ENCODE results near the gene TMEM120A. TPM values are rescaled to one million over a fixed set of nuclear protein-coding genes. Genes with fewer than 3 reads are reported as not detected.

The TMEM120A gene
- total and polyA plus RNA-seq, 2 donors from 2014 or later, result 47.0 to 141 TPM

DNA sequence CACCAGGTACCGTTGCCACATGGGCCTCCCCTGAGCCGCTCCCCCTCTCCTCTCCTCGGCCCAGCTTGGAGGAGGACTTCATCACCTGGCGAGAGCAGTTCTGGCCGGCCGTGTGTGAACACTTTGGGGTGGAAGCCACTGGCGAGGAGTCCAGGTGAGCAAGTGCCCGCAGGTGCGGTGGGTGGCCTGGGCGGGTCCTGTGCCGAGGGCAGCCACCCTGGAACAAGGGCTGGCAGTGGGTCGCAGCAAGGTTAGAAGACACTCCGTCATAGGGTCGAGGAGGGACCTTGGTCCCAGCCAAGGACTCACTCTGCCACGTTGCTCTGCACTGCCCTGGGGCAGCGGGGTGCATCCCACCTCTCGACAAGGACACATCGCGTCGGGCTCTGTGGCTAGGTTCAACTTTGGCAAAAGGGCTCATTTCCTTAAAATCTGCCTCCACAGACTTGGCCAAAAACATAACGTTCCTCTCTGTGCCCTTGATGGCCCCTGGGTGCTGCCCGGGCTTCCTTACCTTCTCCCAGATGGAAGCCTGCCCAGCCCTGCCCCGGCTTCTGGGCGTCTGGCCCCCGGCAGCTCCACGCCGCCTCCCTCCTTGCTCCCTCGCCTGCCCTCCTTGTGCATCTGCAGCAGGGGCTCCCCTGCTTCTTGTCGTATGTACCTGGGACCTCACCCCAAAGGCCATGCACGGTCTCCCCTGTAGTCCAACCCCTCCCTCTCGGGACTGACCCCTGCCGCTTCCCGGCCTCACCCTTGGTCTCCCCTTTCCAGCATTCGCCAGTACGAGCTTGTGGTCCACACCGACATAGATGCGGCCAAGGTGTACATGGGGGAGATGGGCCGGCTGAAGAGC, 12.7 kb downstream of the TMEM120A start:
- DNase-seq, result peak in 1 of 5 donors; percentile 76
- H3K9me3 ChIP-seq (ENCODE audit: control insufficient read depth in 2 of 3, insufficient read depth in 1 of 3, low read length in 3 of 3), result no peaks in the 10 kb centered on the region
- H3K36me3 ChIP-seq (ENCODE audit: control insufficient read depth in 2 of 3, insufficient read depth in 3 of 3, low read length in 3 of 3), result peaks cover 0 to 21% (median 10%) of the 10 kb centered on the region in 3 donors
- TF ChIP-seq, protein P1, sequence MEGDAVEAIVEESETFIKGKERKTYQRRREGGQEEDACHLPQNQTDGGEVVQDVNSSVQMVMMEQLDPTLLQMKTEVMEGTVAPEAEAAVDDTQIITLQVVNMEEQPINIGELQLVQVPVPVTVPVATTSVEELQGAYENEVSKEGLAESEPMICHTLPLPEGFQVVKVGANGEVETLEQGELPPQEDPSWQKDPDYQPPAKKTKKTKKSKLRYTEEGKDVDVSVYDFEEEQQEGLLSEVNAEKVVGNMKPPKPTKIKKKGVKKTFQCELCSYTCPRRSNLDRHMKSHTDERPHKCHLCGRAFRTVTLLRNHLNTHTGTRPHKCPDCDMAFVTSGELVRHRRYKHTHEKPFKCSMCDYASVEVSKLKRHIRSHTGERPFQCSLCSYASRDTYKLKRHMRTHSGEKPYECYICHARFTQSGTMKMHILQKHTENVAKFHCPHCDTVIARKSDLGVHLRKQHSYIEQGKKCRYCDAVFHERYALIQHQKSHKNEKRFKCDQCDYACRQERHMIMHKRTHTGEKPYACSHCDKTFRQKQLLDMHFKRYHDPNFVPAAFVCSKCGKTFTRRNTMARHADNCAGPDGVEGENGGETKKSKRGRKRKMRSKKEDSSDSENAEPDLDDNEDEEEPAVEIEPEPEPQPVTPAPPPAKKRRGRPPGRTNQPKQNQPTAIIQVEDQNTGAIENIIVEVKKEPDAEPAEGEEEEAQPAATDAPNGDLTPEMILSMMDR (IDR thresholded peaks at IDR 0.05; ENCODE audit: borderline replicate concordance, extremely low read depth, insufficient read depth), result no peak
- H3K4me1 ChIP-seq (ENCODE audit: control insufficient read depth in 2 of 3, insufficient read depth in 2 of 3, low read depth in 1 of 3, low read length in 3 of 3), result peaks cover 0 to 6% (median 0%) of the 10 kb centered on the region in 3 donors
- H3K27ac ChIP-seq (ENCODE audit: low read depth in 2 of 2, low read length in 2 of 2), result no peak overlapping the region
- no peaks in the 10 kb centered on the region for H3K27me3 ChIP-seq (ENCODE audit: control insufficient read depth, insufficient read depth, low read length)
- H3K9ac ChIP-seq (ENCODE audit: low read length in 3 of 3), result no peak overlapping the region
- no peak for FAIRE-seq
- H3K4me3 ChIP-seq (ENCODE audit: low read length in 3 of 3), result no peak overlapping the region
- intact Hi-C loops (cut with DNase I), result no loop called here

DNA sequence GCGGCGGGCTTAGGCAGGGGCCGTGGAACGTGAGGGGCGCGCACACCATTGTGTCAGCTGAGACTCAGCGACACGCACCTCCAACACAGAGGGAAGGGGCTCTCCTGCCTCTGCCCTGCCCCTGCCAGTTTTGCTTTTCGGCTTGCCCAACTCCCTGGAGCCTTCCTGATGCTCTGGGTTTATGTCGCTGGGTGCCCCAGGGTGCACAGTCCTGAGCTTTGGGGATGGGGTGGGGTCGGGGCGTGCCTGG, 13.3 kb downstream of the TMEM120A start:
- Histone ChIP-seq H3K9me3 (ENCODE audit: control insufficient read depth in 2 of 3, insufficient read depth in 1 of 3, low read length in 3 of 3) (no peaks in the 10 kb centered on the region), H3K4me1 (ENCODE audit: control insufficient read depth in 2 of 3, insufficient read depth in 2 of 3, low read depth in 1 of 3, low read length in 3 of 3) (peaks cover 0 to 6% (median 0%) of the 10 kb centered on the region in 3 donors), H3K36me3 (ENCODE audit: control insufficient read depth in 2 of 3, insufficient read depth in 3 of 3, low read length in 3 of 3) (peaks cover 0 to 17% (median 7%) of the 10 kb centered on the region in 3 donors), H3K27ac (ENCODE audit: low read depth in 2 of 2, low read length in 2 of 2) (no peak overlapping the region), H3K4me3 (ENCODE audit: low read length in 3 of 3) (no peak overlapping the region), H3K9ac (ENCODE audit: low read length in 3 of 3) (no peak overlapping the region), H3K27me3 (ENCODE audit: control insufficient read depth, insufficient read depth, low read length) (no peaks in the 10 kb centered on the region)
- intact Hi-C loops (cut with DNase I), result no loop called here
- FAIRE-seq (no peak), DNase-seq (peak in 1 of 5 donors; percentile 76)
- TF ChIP-seq, protein P1 (IDR thresholded peaks at IDR 0.05; ENCODE audit: borderline replicate concordance, extremely low read depth, insufficient read depth), result no peak

DNA sequence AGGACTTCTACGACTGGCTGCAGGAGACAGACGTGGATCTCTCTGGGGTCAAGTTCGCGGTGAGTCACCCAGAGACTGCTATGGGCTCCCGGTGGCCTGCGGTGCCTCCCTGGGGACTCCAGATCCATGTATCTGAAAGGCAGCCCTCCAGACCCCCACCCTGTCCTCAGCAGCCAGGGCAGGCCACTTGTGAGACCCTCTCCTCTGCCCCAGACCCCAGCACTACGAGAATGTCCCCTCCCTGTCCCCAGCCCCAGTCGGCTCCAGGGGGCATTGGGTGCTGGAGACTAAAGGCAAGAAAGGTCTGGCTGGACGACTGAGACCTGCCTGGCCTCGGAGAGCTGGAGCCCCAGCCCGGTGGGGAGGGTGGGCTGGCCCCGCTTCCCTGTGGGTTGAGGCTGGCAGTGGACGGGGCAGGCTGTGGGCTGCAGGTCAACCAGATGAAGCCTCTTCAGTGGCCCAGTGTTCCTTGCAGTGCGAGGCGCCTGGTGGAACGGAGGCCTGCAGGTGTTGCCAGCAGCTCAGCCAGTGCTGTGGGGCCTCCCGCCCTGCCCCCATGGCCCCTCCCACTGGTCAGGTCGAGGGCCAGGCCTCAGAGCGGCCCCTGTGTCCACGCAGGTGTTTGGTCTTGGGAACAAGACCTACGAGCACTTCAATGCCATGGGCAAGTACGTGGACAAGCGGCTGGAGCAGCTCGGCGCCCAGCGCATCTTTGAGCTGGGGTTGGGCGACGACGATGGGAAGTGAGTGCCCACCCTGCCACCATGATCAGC, 13.8 kb downstream of the TMEM120A start:
- no peak overlapping the region for H3K4me3 ChIP-seq (ENCODE audit: low read length in 3 of 3)
- no peaks in the 10 kb centered on the region for H3K27me3 ChIP-seq (ENCODE audit: control insufficient read depth, insufficient read depth, low read length)
- peaks cover 0 to 16% (median 3%) of the 10 kb centered on the region in 3 donors for H3K36me3 ChIP-seq (ENCODE audit: control insufficient read depth in 2 of 3, insufficient read depth in 3 of 3, low read length in 3 of 3)
- peaks cover 0 to 6% (median 0%) of the 10 kb centered on the region in 3 donors for H3K4me1 ChIP-seq (ENCODE audit: control insufficient read depth in 2 of 3, insufficient read depth in 2 of 3, low read depth in 1 of 3, low read length in 3 of 3)
- TF ChIP-seq, protein P1 (IDR thresholded peaks at IDR 0.05; ENCODE audit: borderline replicate concordance, extremely low read depth, insufficient read depth), result no peak
- FAIRE-seq (no peak), DNase-seq (no peak)
- no peak overlapping the region for H3K9ac ChIP-seq (ENCODE audit: low read length in 3 of 3)
- H3K27ac ChIP-seq (ENCODE audit: low read depth in 2 of 2, low read length in 2 of 2), result no peak overlapping the region
- intact Hi-C loops (cut with DNase I), result no loop called here
- no peaks in the 10 kb centered on the region for H3K9me3 ChIP-seq (ENCODE audit: control insufficient read depth in 2 of 3, insufficient read depth in 1 of 3, low read length in 3 of 3)
